NCI-H2196 (cell line): ENCODE results near the gene DRGX.

Experiments used
- DNase-seq: peaks from one replicate; lab custom pipeline; 2025; ENCODE audit not compliant: unreplicated experiment; lab: John Stamatoyannopoulos, UW

The DRGX gene

GRCh38 chr10:49348593-49348992 is 47.3 kb downstream of the DRGX start:
- no peak for DNase-seq

- DNase-seq, result no peak
Observed at GRCh38 chr10:49347827-49348226, 48.1 kb downstream of the DRGX start.

- no peak for DNase-seq
Observed at GRCh38 chr10:49347342-49347741, 48.5 kb downstream of the DRGX start.

- no peak for DNase-seq
Observed at GRCh38 chr10:49344840-49345239, 51.0 kb downstream of the DRGX start.

- DNase-seq, result no peak
Observed at GRCh38 chr10:49338604-49339003, 57.3 kb downstream of the DRGX start.

GRCh38 chr10:49335364-49335972 is 60.4 kb downstream of the DRGX start:
- no peak for DNase-seq

GRCh38 chr10:49334964-49335363 is 60.9 kb downstream of the DRGX start:
- DNase-seq, result no peak

- no peak for DNase-seq
Observed at GRCh38 chr10:49333192-49333591, 62.7 kb downstream of the DRGX start.

GRCh38 chr10:49332768-49333167 is 63.1 kb downstream of the DRGX start:
- DNase-seq, result no peak

- no peak for DNase-seq
Observed at GRCh38 chr10:49332333-49332732, 63.6 kb downstream of the DRGX start.

GRCh38 chr10:49331431-49331830 is 64.5 kb downstream of the DRGX start:
- DNase-seq, result no peak

GRCh38 chr10:49330127-49330665 is 65.7 kb downstream of the DRGX start:
- no peak for DNase-seq

GRCh38 chr10:49329146-49329505 is 66.8 kb downstream of the DRGX start:
- no peak for DNase-seq

GRCh38 chr10:49328401-49329145 is 67.3 kb downstream of the DRGX start:
- no peak for DNase-seq

GRCh38 chr10:49327036-49327813 is 68.7 kb downstream of the DRGX start:
- DNase-seq, result no peak

GRCh38 chr10:49325916-49326783 is 69.7 kb downstream of the DRGX start:
- DNase-seq, result no peak

- DNase-seq, result no peak
Observed at GRCh38 chr10:49325131-49325915, 70.6 kb downstream of the DRGX start.

- no peak for DNase-seq
Observed at GRCh38 chr10:49324711-49325110, 71.2 kb downstream of the DRGX start.

- no peak for DNase-seq
Observed at GRCh38 chr10:49323896-49324270, 72.0 kb downstream of the DRGX start.
